Measurements from ENCODE around the gene DSCAML1.

DNA sequence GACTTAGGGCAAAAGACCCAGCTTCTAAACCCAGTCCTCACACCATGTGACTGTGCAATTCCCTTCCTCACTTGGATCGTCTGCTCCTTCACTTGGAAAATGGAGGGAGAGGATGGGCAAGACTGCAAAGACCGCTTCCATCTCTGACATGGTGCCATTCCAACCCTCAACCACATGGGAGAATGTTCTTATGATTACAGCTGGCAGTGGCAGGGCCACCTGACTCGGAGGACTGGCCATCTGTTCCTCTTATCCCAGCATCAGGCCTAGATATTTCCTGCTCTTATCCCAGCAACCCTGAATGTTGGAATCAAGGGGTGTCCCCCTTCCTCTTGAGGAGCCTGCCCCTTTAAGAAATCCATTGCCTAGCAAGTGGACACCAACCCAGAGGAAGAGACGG lies 15.4 kb downstream of the DSCAML1 start:
- TF ChIP-seq, protein P1, sequence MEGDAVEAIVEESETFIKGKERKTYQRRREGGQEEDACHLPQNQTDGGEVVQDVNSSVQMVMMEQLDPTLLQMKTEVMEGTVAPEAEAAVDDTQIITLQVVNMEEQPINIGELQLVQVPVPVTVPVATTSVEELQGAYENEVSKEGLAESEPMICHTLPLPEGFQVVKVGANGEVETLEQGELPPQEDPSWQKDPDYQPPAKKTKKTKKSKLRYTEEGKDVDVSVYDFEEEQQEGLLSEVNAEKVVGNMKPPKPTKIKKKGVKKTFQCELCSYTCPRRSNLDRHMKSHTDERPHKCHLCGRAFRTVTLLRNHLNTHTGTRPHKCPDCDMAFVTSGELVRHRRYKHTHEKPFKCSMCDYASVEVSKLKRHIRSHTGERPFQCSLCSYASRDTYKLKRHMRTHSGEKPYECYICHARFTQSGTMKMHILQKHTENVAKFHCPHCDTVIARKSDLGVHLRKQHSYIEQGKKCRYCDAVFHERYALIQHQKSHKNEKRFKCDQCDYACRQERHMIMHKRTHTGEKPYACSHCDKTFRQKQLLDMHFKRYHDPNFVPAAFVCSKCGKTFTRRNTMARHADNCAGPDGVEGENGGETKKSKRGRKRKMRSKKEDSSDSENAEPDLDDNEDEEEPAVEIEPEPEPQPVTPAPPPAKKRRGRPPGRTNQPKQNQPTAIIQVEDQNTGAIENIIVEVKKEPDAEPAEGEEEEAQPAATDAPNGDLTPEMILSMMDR (IDR thresholded peaks at IDR 0.05): no peak
- TF ChIP-seq POLR2A (IDR thresholded peaks at IDR 0.05) (no peak), POLR2AphosphoS5 (IDR thresholded peaks at IDR 0.05) (no peak)
